ENCODE measurements around the gene SERPINA12. TPM values are rescaled to one million over a fixed set of nuclear protein-coding genes. Genes with fewer than 3 reads are reported as not detected.

Gene SERPINA12
- total RNA-seq, 6 experiments from 2014 or later = 0.26 to 2.8 (median 0.39) TPM; not detected in 3

DNA sequence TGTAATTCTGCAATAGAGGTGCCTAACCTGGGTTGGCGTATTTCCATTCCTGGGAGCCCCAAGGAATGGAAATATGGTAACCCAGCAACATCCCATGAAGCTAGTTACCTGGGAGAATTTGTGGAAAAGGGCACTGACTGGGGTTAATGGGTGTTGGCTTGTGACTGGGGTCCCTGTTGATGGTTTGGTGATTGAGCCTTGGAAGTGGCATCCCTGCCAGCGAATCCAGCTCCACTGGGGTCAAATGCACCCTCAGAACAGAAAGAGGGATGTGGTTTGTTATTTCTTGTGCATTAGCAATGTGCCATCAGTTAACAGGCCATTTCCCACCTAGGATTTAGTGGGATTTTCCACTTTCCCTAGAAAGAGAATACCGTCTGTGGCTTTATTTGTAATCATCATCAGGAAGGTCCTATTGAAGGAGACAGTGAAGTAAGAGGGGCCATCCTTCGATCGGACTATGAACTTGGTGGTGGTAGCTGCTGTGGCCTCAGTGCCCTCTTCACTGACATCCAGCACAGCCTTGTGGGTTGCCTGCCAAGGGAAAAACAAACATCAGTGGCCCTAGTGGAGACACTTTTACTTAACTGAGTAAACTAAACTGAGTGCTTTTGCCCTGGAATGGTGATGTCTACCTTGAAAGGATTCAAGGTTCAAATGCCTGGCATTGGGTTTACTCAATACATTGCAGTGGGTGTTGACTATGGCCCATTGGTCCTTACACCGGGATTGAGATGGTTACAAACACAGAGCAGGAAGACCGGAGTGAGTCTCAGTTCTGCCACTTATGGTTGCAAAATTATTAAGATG lies 46.3 kb downstream of the SERPINA12 start:
- peaks cover 0 to 25% (median 6%) of the 10 kb centered on the region in 4 donors for H3K4me1 ChIP-seq
- no peaks in the 10 kb centered on the region for H3K36me3 ChIP-seq
- WGBS (ENCODE audit: insufficient coverage, low coverage, low lambda C conversion rate, missing lambda C conversion rate) = 32% methylated on average over 6 of the region's 7 CpGs
- DNase-seq (peak; percentile 60 to 92 (median 85)), ATAC-seq (peak; percentile 90 to 98 (median 92))
- no peaks in the 10 kb centered on the region for H3K27me3 ChIP-seq
- TF ChIP-seq POLR2A (IDR thresholded peaks at IDR 0.05) = no peak
- TF ChIP-seq, protein P1, sequence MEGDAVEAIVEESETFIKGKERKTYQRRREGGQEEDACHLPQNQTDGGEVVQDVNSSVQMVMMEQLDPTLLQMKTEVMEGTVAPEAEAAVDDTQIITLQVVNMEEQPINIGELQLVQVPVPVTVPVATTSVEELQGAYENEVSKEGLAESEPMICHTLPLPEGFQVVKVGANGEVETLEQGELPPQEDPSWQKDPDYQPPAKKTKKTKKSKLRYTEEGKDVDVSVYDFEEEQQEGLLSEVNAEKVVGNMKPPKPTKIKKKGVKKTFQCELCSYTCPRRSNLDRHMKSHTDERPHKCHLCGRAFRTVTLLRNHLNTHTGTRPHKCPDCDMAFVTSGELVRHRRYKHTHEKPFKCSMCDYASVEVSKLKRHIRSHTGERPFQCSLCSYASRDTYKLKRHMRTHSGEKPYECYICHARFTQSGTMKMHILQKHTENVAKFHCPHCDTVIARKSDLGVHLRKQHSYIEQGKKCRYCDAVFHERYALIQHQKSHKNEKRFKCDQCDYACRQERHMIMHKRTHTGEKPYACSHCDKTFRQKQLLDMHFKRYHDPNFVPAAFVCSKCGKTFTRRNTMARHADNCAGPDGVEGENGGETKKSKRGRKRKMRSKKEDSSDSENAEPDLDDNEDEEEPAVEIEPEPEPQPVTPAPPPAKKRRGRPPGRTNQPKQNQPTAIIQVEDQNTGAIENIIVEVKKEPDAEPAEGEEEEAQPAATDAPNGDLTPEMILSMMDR (IDR thresholded peaks at IDR 0.05) = peak in 1 of 4 donors; percentile 8
- peak overlapping the region; percentile 16 to 90 (median 59) for H3K27ac ChIP-seq
- H3K4me3 ChIP-seq = no peak overlapping the region
- intact Hi-C loops (cut with DNase I) = no loop called here
- H3K9me3 ChIP-seq = no peaks in the 10 kb centered on the region

DNA sequence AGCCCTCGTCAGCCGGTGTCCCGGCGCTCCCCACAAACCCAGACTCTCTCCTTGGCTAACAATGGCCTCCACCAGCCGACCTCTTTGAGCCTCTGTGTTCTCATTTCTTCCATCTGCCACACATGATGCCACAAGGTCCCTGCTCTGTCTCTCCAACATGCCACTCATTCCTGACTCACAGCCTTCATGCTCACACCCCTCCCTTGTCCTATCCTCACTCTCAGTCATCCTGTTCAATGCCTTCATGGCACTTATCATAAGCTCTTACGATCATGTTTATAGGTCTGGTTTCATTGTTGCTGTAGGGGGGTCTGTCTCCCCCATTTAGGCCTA lies 47.1 kb downstream of the SERPINA12 start:
- DNase-seq = no peak
- intact Hi-C loops (cut with DNase I) = no loop called here
- Histone ChIP-seq H3K4me1 (peaks cover 0 to 25% (median 6%) of the 10 kb centered on the region in 4 donors), H3K27me3 (no peaks in the 10 kb centered on the region), H3K9me3 (no peaks in the 10 kb centered on the region), H3K27ac (peak overlapping the region in 2 of 3 donors; percentile 59 to 90), H3K4me3 (no peak overlapping the region), H3K36me3 (no peaks in the 10 kb centered on the region)
- no CpG with 5 or more reads among the region's 6 CpGs for WGBS (ENCODE audit: insufficient coverage, low coverage, low lambda C conversion rate, missing lambda C conversion rate)
- no peak for ATAC-seq
- TF ChIP-seq, protein P1 (IDR thresholded peaks at IDR 0.05) = no peak
- no peak for TF ChIP-seq POLR2A (IDR thresholded peaks at IDR 0.05)

DNA sequence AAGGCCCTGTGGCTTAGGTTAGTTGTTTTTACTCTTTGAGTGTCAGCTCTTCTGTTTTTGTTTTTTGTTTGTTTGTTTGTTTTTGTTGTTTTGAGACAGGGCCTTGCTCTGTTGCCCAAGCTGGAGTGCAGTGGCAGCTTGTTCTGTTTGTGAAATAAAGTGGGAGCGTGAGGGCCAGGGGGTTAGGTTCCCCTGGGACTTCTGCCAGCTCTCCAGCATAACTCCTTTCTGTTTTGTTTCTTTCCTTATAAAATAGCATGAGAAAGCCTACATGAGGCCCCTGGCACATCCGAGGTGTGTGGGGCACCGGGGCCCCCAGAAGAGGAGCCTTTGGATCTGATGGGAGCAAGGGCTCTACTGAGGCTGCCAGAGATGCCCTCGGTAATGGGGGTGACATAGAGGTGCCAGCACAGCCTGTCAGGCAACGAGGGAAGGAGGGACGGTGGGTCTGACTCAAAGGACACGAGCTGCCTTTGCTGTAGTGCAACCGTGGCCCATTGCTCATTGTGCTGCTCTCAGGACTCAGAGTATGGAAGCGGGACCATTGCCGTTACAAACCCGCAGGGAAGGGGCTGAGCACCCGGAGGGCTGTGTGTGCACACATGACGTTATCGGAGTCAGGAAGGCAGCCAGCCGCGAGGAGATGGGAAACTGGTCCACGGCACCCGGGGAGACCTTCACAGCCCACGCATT lies 47.6 kb downstream of the SERPINA12 start:
- DNase-seq = no peak
- peak overlapping the region in 1 of 3 donors; percentile 90 for H3K27ac ChIP-seq
- no peaks in the 10 kb centered on the region for H3K36me3 ChIP-seq
- 67% methylated on average over 4 of the region's 19 CpGs for WGBS (ENCODE audit: insufficient coverage, low coverage, low lambda C conversion rate, missing lambda C conversion rate)
- no peaks in the 10 kb centered on the region for H3K27me3 ChIP-seq
- no peak overlapping the region for H3K4me3 ChIP-seq
- no peak for TF ChIP-seq POLR2A (IDR thresholded peaks at IDR 0.05)
- TF ChIP-seq, protein P1 (IDR thresholded peaks at IDR 0.05) = no peak
- no peaks in the 10 kb centered on the region for H3K9me3 ChIP-seq
- H3K4me1 ChIP-seq = peaks cover 0 to 25% (median 6%) of the 10 kb centered on the region in 4 donors
- no peak for ATAC-seq
- intact Hi-C loops (cut with DNase I) = no loop called here

DNA sequence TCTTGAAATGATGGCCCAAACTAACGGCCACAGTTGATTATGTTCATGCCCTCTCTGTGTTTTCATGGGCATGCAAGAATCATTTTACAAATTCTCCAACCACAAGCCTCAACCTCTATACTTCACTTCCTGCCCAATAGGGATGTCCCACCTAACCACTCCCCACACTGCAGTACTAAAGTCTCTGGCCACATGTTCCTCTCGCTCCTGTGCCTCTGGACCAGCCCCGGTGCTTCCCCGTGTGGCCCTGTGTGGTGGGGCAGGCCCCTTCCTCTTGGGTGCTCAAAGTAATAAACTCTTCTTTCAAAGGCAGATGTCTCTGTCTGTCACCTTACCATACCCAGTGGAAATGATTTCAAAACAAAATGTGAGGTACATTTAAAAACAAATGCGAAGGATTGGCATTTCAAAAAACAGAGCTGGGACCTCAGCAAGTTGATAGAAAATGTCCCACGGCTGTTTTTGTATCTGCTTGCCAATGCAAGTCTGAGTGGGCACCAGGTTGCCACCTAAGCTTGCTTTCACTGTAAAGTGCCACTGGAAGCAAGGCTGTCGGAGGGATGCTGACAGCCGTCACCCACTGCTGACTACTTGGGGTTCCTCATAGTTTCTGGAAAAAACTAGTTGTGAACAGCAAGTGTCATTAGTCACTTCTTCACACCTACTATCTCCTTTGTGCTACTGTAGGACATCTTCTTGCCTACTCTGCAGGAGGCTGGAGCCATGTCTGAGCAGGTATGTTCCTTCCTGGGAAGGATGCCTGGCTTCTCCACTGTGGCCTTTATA lies 48.4 kb downstream of the SERPINA12 start:
- intact Hi-C loops (cut with DNase I) = no loop called here
- WGBS (ENCODE audit: insufficient coverage, low coverage, low lambda C conversion rate, missing lambda C conversion rate) = 62% methylated on average over 6 of the region's 8 CpGs
- Histone ChIP-seq H3K9me3 (no peaks in the 10 kb centered on the region), H3K27ac (peak overlapping the region in 1 of 3 donors; percentile 90), H3K4me3 (no peak overlapping the region), H3K4me1 (peaks cover 0 to 25% (median 6%) of the 10 kb centered on the region in 4 donors), H3K36me3 (no peaks in the 10 kb centered on the region), H3K27me3 (no peaks in the 10 kb centered on the region)
- no peak for TF ChIP-seq POLR2A (IDR thresholded peaks at IDR 0.05)
- TF ChIP-seq, protein P1 (IDR thresholded peaks at IDR 0.05) = no peak
- ATAC-seq = no peak
- no peak for DNase-seq

All from right lobe of liver (tissue), 6 donors.